Neuronal stem cell (in vitro differentiated cells): ENCODE data around the gene KIAA2012.

Experiments used
- DNase-seq: peaks from one replicate; pipeline ENCODE4 v3.0.0-alpha.2; 2013; ENCODE audit warnings: low spot score
- H2AFZ ChIP-seq: one replicate; pipeline ENCODE4 v1.6.1; 2013; ENCODE audit warnings: mild to moderate bottlenecking, low read length, inconsistent platforms
- H2AK5ac ChIP-seq: 2 replicates; pipeline ENCODE4 v1.6.1; 2013; ENCODE audit warnings: low read depth, mild to moderate bottlenecking, inconsistent platforms, low read length, moderate library complexity, mixed read lengths
- H2BK120ac ChIP-seq: 2 replicates; pipeline ENCODE4 v1.6.1; 2013; ENCODE audit warnings: low read depth, mild to moderate bottlenecking, inconsistent platforms, low read length, moderate library complexity, mixed read lengths
- H2BK12ac ChIP-seq: one replicate; pipeline ENCODE4 v1.6.1; 2013; ENCODE audit warnings: low read length, inconsistent platforms
- H2BK15ac ChIP-seq: 2 replicates; pipeline ENCODE4 v1.6.1; 2013; ENCODE audit warnings: mild to moderate bottlenecking, low read length, inconsistent platforms, mixed read lengths
- H2BK5ac ChIP-seq: one replicate; pipeline ENCODE4 v1.6.1; 2013; ENCODE audit warnings: inconsistent platforms, mild to moderate bottlenecking, low read length, moderate library complexity
- H3K14ac ChIP-seq: one replicate; pipeline ENCODE4 v1.6.1; 2013; ENCODE audit warnings: low read length, inconsistent platforms
- H3K18ac ChIP-seq: 2 replicates; pipeline ENCODE4 v1.6.1; 2013; ENCODE audit warnings: low read length, inconsistent platforms
- H3K23ac ChIP-seq: 2 replicates; pipeline ENCODE4 v1.6.1; 2013; ENCODE audit warnings: low read depth, mild to moderate bottlenecking, mixed read lengths, low read length, inconsistent platforms; ENCODE audit not compliant: poor library complexity
- H3K27ac ChIP-seq: replicated peaks from 3 replicates; pipeline ENCODE4 v1.5.1; 2013; ENCODE audit warnings: low read length, inconsistent platforms
- H3K27me3 ChIP-seq, 3 experiments: 2 replicates each; pipeline ENCODE4 v1.6.1; 2013; ENCODE audit warnings: low read length in 3 of 3, mild to moderate bottlenecking in 2 of 3, inconsistent platforms in 1 of 3, low read depth in 1 of 3, mixed read lengths in 1 of 3, moderate library complexity in 1 of 3; ENCODE audit not compliant: control insufficient read depth in 3 of 3, insufficient read depth in 3 of 3
- H3K36me3 ChIP-seq, 2 donors: replicated peaks in 1 of 2; 2 replicates each; pipeline ENCODE4 v1.6.1; 2013; ENCODE audit warnings: low read length in 2 of 2; ENCODE audit not compliant: control insufficient read depth in 2 of 2, insufficient read depth in 2 of 2
- H3K4ac ChIP-seq: 2 replicates; pipeline ENCODE4 v1.6.1; 2013; ENCODE audit warnings: inconsistent platforms, mild to moderate bottlenecking, low read length, moderate library complexity
- H3K4me1 ChIP-seq, 2 donors: 1 replicate in 1 of 2; 2 replicates in 1 of 2; pipeline ENCODE4 v1.6.1; 2013; ENCODE audit warnings: low read length in 2 of 2, low read depth in 1 of 2; ENCODE audit not compliant: control insufficient read depth in 2 of 2, insufficient read depth in 1 of 2
- H3K4me2 ChIP-seq: one replicate; pipeline ENCODE4 v1.6.1; 2013; ENCODE audit warnings: mild to moderate bottlenecking, low read length, inconsistent platforms; ENCODE audit not compliant: insufficient read depth, poor library complexity, severe bottlenecking
- H3K4me3 ChIP-seq, 2 donors: 2 replicates each; pipeline ENCODE4 v1.5.1; 2013; ENCODE audit warnings: low read length in 2 of 2, mild to moderate bottlenecking in 2 of 2, inconsistent platforms in 1 of 2, moderate library complexity in 1 of 2
- H3K79me1 ChIP-seq: one replicate; pipeline ENCODE4 v1.6.1; 2013; ENCODE audit warnings: low read depth, mild to moderate bottlenecking, inconsistent platforms, low read length, moderate library complexity
- H3K9ac ChIP-seq: one replicate; pipeline ENCODE4 v1.6.1; 2013; ENCODE audit warnings: mild to moderate bottlenecking, low read depth, low read length, inconsistent platforms; ENCODE audit not compliant: poor library complexity
- H3K9me3 ChIP-seq, 2 donors: replicated peaks in 1 of 2; 2 replicates each; pipeline versions ENCODE3 to v1.6.1; 2013; ENCODE audit warnings: low read length in 2 of 2, mild to moderate bottlenecking in 2 of 2, inconsistent platforms in 1 of 2, low read depth in 1 of 2, mixed read lengths in 1 of 2, moderate library complexity in 1 of 2; ENCODE audit not compliant: control insufficient read depth in 2 of 2, insufficient read depth in 1 of 2
- H4K8ac ChIP-seq: one replicate; pipeline ENCODE4 v1.6.1; 2013; ENCODE audit warnings: low read depth, mild to moderate bottlenecking, inconsistent platforms, low read length, moderate library complexity
- H4K91ac ChIP-seq: one replicate; pipeline ENCODE4 v1.6.1; 2013; ENCODE audit warnings: low read length, low read depth, mild to moderate bottlenecking, inconsistent platforms; ENCODE audit not compliant: poor library complexity
- WGBS, 2 donors: extraction: QIAGEN DNeasy Blood & Tissue Kit; methylation state at CpG; one replicate each; pipeline ENCODE4 v1.1.7; 2013; ENCODE audit warnings: missing lambda C conversion rate in 2 of 2, mixed read lengths in 1 of 2; ENCODE audit not compliant: insufficient read length in 2 of 2, insufficient replicate concordance in 1 of 2; ENCODE audit errors: extremely low coverage in 2 of 2; 5-methylcytosine and 5-hydroxymethylcytosine counted together

Gene KIAA2012

DNA sequence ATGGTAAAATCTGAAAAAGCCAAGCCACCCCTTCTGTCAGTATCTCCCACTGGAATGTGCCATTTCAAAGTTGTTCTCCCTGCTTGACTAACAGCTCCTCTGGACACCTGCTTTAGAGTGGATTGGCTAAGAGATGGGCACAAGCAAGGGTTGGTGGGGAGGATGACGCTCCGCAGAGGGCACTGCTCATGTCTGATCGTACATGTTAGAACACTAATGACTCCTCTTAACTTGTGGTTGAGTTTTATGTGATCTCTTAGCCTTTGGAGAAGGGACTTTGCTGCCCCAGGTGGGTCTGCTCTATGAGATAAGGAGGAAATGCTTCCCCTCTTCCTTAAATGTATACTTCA lies 8.2 kb upstream of the KIAA2012 start:
- Histone ChIP-seq H3K36me3 (no peaks in the 10 kb centered on the region), H3K4me3 (no peak overlapping the region), H2BK120ac (no peak overlapping the region), H3K4me2 (no peak overlapping the region), H3K4me1 (peaks cover 8 to 18% of the 10 kb centered on the region in 2 donors), H3K18ac (peak overlapping the region; percentile 86), H3K79me1 (no peaks in the 10 kb centered on the region), H2AK5ac (peak overlapping the region; percentile 51), H3K9me3 (no peaks in the 10 kb centered on the region), H3K23ac (no peak overlapping the region), H4K91ac (no peak overlapping the region), H2BK15ac (no peak overlapping the region), H2BK12ac (no peak overlapping the region), H2AFZ (peak overlapping the region; percentile 5), H3K9ac (no peak overlapping the region), H4K8ac (no peak overlapping the region), H3K4ac (no peak overlapping the region), H3K14ac (no peak overlapping the region), H2BK5ac (no peak overlapping the region), H3K27ac (peak overlapping the region; percentile 42), H3K27me3 (no peaks in the 10 kb centered on the region)
- no CpG with 5 or more reads among the region's 3 CpGs for WGBS, 2 donors
- no peak for DNase-seq

DNA sequence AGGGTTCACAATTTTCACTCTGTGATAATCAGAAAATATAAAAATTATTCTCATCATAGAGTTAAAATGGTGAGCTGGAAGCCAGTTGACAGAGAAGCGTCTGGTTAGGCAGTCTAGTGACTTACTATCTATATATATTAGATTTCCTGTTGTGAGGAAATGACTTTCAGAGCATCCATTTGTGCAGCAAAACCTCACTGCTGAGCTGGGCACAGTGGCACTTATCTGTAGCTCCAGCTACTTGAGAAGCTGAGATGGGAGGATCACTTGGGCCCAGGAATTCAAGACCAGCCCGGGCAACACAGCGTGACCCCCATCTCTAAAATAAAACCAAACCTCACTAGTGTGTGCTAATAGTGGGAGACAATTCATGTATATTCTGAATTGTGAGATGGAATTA lies 7.2 kb upstream of the KIAA2012 start:
- no peak overlapping the region for H3K27ac ChIP-seq
- no peak overlapping the region for H3K14ac ChIP-seq
- no peaks in the 10 kb centered on the region for H3K27me3 ChIP-seq
- DNase-seq: no peak
- no peak overlapping the region for H4K8ac ChIP-seq
- no peak overlapping the region for H3K4ac ChIP-seq
- H2BK5ac ChIP-seq: no peak overlapping the region
- no peak overlapping the region for H3K4me2 ChIP-seq
- no peak overlapping the region for H2BK120ac ChIP-seq
- H4K91ac ChIP-seq: no peak overlapping the region
- no CpG with 5 or more reads among the region's 3 CpGs for WGBS, 2 donors
- H3K9me3 ChIP-seq: no peaks in the 10 kb centered on the region
- H3K18ac ChIP-seq: no peak overlapping the region
- H2BK12ac ChIP-seq: no peak overlapping the region
- H2AK5ac ChIP-seq: no peak overlapping the region
- no peak overlapping the region for H2AFZ ChIP-seq
- no peak overlapping the region for H3K9ac ChIP-seq
- peaks cover 8 to 18% of the 10 kb centered on the region in 2 donors for H3K4me1 ChIP-seq
- no peaks in the 10 kb centered on the region for H3K36me3 ChIP-seq
- no peak overlapping the region for H3K4me3 ChIP-seq
- no peak overlapping the region for H3K23ac ChIP-seq
- H3K79me1 ChIP-seq: no peaks in the 10 kb centered on the region
- no peak overlapping the region for H2BK15ac ChIP-seq

DNA sequence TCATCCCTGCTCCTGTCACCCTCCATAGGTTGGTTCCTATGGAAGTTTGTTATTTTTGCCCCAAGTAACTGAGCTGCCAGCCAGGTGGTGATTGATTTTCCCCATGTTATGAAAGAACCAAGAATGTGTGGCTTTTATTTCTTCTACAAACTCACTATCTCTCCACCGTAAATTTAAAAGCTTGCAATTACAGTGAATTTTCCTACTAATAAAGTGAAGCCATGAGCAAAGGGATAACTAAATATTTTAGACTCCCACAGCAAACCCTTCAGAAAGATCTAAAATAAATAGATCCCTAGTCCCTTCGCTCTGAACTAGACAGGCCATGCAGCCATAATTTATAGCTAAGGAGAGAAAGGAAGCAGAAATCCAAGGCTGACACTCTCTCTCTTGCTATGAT lies 6.2 kb upstream of the KIAA2012 start:
- Histone ChIP-seq H2AFZ (peak overlapping the region; percentile 6), H2AK5ac (no peak overlapping the region), H4K8ac (no peak overlapping the region), H3K18ac (no peak overlapping the region), H3K9ac (no peak overlapping the region), H3K4me1 (peaks cover 8 to 18% of the 10 kb centered on the region in 2 donors), H3K23ac (no peak overlapping the region), H3K9me3 (no peaks in the 10 kb centered on the region), H3K27me3 (no peaks in the 10 kb centered on the region), H2BK120ac (no peak overlapping the region), H2BK5ac (no peak overlapping the region), H3K4ac (no peak overlapping the region), H3K14ac (no peak overlapping the region), H3K4me3 (no peak overlapping the region), H4K91ac (no peak overlapping the region), H3K27ac (no peak overlapping the region), H2BK12ac (no peak overlapping the region), H3K36me3 (no peaks in the 10 kb centered on the region), H3K79me1 (no peaks in the 10 kb centered on the region), H3K4me2 (no peak overlapping the region), H2BK15ac (no peak overlapping the region)
- DNase-seq: no peak
- WGBS, 2 donors: no CpG with 5 or more reads among the region's 2 CpGs

DNA sequence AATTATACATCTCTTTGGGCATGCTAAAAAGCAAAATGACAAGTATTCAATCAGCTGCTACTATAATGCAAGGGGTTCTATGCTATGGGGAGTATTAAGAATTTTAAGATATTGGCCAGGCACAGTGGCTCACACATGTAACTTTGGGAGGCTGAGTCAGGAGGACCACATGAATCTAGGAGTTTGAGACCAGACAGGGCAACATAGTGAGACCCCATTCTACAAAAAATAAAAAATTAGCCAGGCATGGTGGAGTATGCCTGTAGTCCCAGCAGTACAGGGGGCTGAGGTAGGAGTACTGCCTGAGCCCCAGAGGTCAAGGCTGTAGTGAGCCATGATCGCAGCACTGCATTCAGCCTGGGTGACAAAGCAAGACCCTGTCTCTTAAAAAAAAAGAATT lies 5.5 kb upstream of the KIAA2012 start:
- H2AFZ ChIP-seq: no peak overlapping the region
- H3K4me3 ChIP-seq: no peak overlapping the region
- H2BK15ac ChIP-seq: no peak overlapping the region
- no peak overlapping the region for H2BK5ac ChIP-seq
- H3K27me3 ChIP-seq: no peaks in the 10 kb centered on the region
- no peak overlapping the region for H3K23ac ChIP-seq
- H3K9me3 ChIP-seq: no peaks in the 10 kb centered on the region
- no peak overlapping the region for H3K4me2 ChIP-seq
- WGBS, 2 donors: no CpG with 5 or more reads among the region's 1 CpG
- H3K9ac ChIP-seq: no peak overlapping the region
- H3K4ac ChIP-seq: no peak overlapping the region
- no peak overlapping the region for H2AK5ac ChIP-seq
- H4K8ac ChIP-seq: no peak overlapping the region
- peaks cover 11 to 22% of the 10 kb centered on the region in 2 donors for H3K4me1 ChIP-seq
- no peak overlapping the region for H3K14ac ChIP-seq
- no peak overlapping the region for H4K91ac ChIP-seq
- H3K18ac ChIP-seq: no peak overlapping the region
- no peaks in the 10 kb centered on the region for H3K79me1 ChIP-seq
- H3K36me3 ChIP-seq: no peaks in the 10 kb centered on the region
- no peak overlapping the region for H2BK120ac ChIP-seq
- no peak overlapping the region for H2BK12ac ChIP-seq
- no peak overlapping the region for H3K27ac ChIP-seq
- no peak for DNase-seq
